H1 (cell line): ENCODE results near the gene ZNF8. TPM values are rescaled to one million over a fixed set of nuclear protein-coding genes. Genes with fewer than 3 reads are reported as not detected.

Experiments
- CBX8 ChIP-seq: fragments of 300-800, 300-1000 bp; sonication (generic); IDR thresholded peaks from 2 replicates; pipeline ENCODE4 v1.7.1; 2016; ENCODE audit warnings: low read depth, low read length, borderline replicate concordance
- CHD2 ChIP-seq: IDR thresholded peaks from 2 replicates; pipeline ENCODE4 v1.6.1; 2012; ENCODE audit warnings: low read length, improper control_type of control experiment
- EZH2 ChIP-seq: fragments of 200-600 bp; sonication (generic); IDR thresholded peaks from 2 replicates; pipeline ENCODE4 v1.7.1; 2012; ENCODE audit warnings: low read depth, mild to moderate bottlenecking, moderate library complexity, low read length, inconsistent platforms; ENCODE audit not compliant: severe bottlenecking
- GABPA ChIP-seq: IDR thresholded peaks from 2 replicates; pipeline ENCODE4 v1.6.1; 2011; ENCODE audit warnings: mild to moderate bottlenecking, low read length, moderate library complexity, borderline replicate concordance; ENCODE audit not compliant: insufficient read depth
- GTF2F1 ChIP-seq: IDR thresholded peaks from 2 replicates; pipeline ENCODE4 v1.6.1; 2012; ENCODE audit warnings: low read depth, low read length, improper control_type of control experiment, borderline replicate concordance
- TEAD4 ChIP-seq: IDR thresholded peaks from 2 replicates; pipeline ENCODE4 v1.6.1; 2012; ENCODE audit warnings: low read depth, low read length, inconsistent platforms, mixed read lengths
- microRNA-seq, 2 experiments: library from miRNA; unstranded; fragments of <30 nt; microRNA quantifications; one replicate each; pipeline versions ENCODE4 to v1.2.0, GENCODE V29; 2016 to 2020; ENCODE audit warnings: borderline microRNAs expressed in 2 of 2, borderline number of aligned reads in 2 of 2, borderline replicate concordance in 1 of 2
- polyA plus RNA-seq, 7 experiments: library from polyadenylated mRNA; depleted of rRNA in 3 of 7; stranded (reverse) in 5 of 7; unstranded in 2 of 7; fragments of >200 nt in 5 of 7; fragments of 200-250 nt in 2 of 7; gene quantifications; 1 replicate in 5 of 7; 2 replicates in 1 of 7; 4 replicates in 1 of 7; pipeline versions ENCODE4 v1.2.1 to v1.2.3, GENCODE V29; 2011 to 2013; ENCODE audit warnings: missing spikeins in 2 of 7, mixed read lengths in 2 of 7
- small RNA-seq: library from polyadenylated mRNA; stranded (forward); fragments of <200 nt; extraction: miRNeasy Mini kit (QIAGEN cat#:217004); gene quantifications from one replicate; pipeline ENCODE3, GENCODE V24; 2013; ENCODE audit not compliant: insufficient read depth
- total RNA-seq: library from RNA; stranded (reverse); fragmentation: NEBNext Ultra II Directional; extraction: Animal tissue kit (Norgen Biotek cat#: 25700); gene quantifications from 2 replicates; pipeline ENCODE4 v1.2.1, GENCODE V29; 2021

ZNF8 gene
- total and polyA plus RNA-seq, 2 of the 8 experiments (the other 6 are each of a cell fraction or from before 2014, with no cell fraction given) = 9.2 to 21.5 TPM

DNA sequence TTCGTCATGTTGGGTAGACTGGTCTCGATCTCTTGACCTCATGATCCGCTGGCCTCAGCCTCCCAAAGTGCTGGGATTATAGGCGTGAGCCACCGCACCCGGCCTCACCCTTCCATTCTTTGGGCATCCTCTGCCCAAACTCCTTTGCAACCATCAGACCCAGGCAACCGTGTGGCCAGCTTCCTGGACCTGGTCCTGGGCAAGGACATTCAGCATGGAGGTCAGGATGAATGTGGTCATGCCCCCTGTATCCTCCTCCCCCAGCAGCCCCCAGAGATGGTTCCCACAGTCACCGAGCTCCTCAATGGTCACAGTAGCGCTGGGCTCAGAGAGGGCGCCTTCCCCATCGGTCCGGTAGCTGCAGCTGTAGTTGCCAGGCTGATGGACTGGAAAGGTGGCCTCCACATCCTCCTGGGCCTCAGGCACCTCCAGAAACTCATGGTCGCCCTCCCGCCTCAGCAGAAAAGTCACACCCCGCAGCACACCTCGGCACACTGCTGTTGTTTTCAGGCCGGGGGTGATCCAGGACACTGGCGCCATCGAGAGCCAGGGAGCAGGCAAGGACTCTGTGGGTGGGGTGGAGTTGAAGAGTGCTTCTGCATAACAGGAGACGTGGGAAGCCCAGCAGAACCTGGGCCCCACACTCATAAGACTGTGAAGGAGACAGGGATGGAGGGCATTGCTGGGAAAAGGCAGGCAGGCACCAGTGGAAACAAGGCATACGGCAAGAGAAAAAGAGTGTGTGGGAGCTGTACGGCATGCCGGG, 73.4 kb downstream of the ZNF8 start (continued):
- TF ChIP-seq GABPA (no peak), TEAD4 (no peak), EZH2 (no peak), CBX8 (no peak), CHD2 (no peak), GTF2F1 (no peak)

Small RNA genes within 50 kb of the gene (microRNA-seq; reads per million reads assigned to microRNA genes)
- 0 reads per million in 2 experiments for gene MIR6806

Small RNA genes within 50 kb of the gene (small RNA-seq; reads per million reads assigned to genes)
- 0.86 reads per million for gene MIR6806

Other genes with a start within 250 kb of the ZNF8 start
- gene ZSCAN1, start 244.9 kb upstream of the ZNF8 start, total RNA-seq = 0.69 and 1.2 TPM in 2 replicates
- gene ZSCAN1, start 244.9 kb upstream of the ZNF8 start, polyA plus RNA-seq (2011; rRNA removed) = 4.3 and 6.4 TPM in 2 replicates
- 5.2 and 5.3 TPM in 2 replicates for gene ZNF135, start 219.7 kb upstream of the ZNF8 start, total RNA-seq
- 6.9 and 7.9 TPM in 2 replicates for gene ZNF135, start 219.7 kb upstream of the ZNF8 start, polyA plus RNA-seq (2011; rRNA removed)
- gene ZSCAN18, start 180.7 kb upstream of the ZNF8 start, total RNA-seq = 37.0 and 37.6 TPM in 2 replicates
- 41.4 and 64.7 TPM in 2 replicates for gene ZSCAN18, start 180.7 kb upstream of the ZNF8 start, polyA plus RNA-seq (2011; rRNA removed)
- 11.2 and 12.0 TPM in 2 replicates for gene ZNF329, start 128.2 kb upstream of the ZNF8 start, total RNA-seq
- gene ZNF329, start 128.2 kb upstream of the ZNF8 start, polyA plus RNA-seq (2011; rRNA removed) = 5.0 and 5.8 TPM in 2 replicates
- gene ZNF274, start 95.9 kb upstream of the ZNF8 start, total RNA-seq = 25.1 and 27.7 TPM in 2 replicates
- gene ZNF274, start 95.9 kb upstream of the ZNF8 start, polyA plus RNA-seq (2011; rRNA removed) = 13.3 and 14.2 TPM in 2 replicates
- gene ZNF544, start 50.0 kb upstream of the ZNF8 start, total RNA-seq = 54.5 and 60.8 TPM in 2 replicates
- 47.9 and 48.8 TPM in 2 replicates for gene ZNF544, start 50.0 kb upstream of the ZNF8 start, polyA plus RNA-seq (2011; rRNA removed)
- gene ERVK3-1, start 26.4 kb downstream of the ZNF8 start, total RNA-seq = 30.6 and 31.5 TPM in 2 replicates
- 28.1 and 29.9 TPM in 2 replicates for gene ERVK3-1, start 26.4 kb downstream of the ZNF8 start, polyA plus RNA-seq (2011; rRNA removed)
- 3.1 and 3.2 TPM in 2 replicates for gene ZSCAN22, start 48.0 kb downstream of the ZNF8 start, total RNA-seq
- gene ZSCAN22, start 48.0 kb downstream of the ZNF8 start, polyA plus RNA-seq (2011; rRNA removed) = 2.6 and 3.3 TPM in 2 replicates
- 19.9 and 20.8 TPM in 2 replicates for gene A1BG, start 74.5 kb downstream of the ZNF8 start, total RNA-seq
- gene A1BG, start 74.5 kb downstream of the ZNF8 start, polyA plus RNA-seq (2011; rRNA removed) = 69.6 and 108 TPM in 2 replicates
- 0.93 and 1.0 TPM in 2 replicates for gene ZNF497, start 83.8 kb downstream of the ZNF8 start, total RNA-seq
- 1.4 and 2.0 TPM in 2 replicates for gene ZNF497, start 83.8 kb downstream of the ZNF8 start, polyA plus RNA-seq (2011; rRNA removed)
- gene ZNF837, start 102.1 kb downstream of the ZNF8 start, total RNA-seq = 1.9 and 2.7 TPM in 2 replicates
- 3.3 and 6.6 TPM in 2 replicates for gene ZNF837, start 102.1 kb downstream of the ZNF8 start, polyA plus RNA-seq (2011; rRNA removed)
- 1,554 and 1,557 TPM in 2 replicates for gene RPS5, start 108.3 kb downstream of the ZNF8 start, total RNA-seq
- gene RPS5, start 108.3 kb downstream of the ZNF8 start, polyA plus RNA-seq (2011; rRNA removed) = 5,731 and 5,910 TPM in 2 replicates
- 1.0 and 1.2 TPM in 2 replicates for gene RNF225, start 116.7 kb downstream of the ZNF8 start, total RNA-seq
- 0.17 TPM in 2 replicates for gene RNF225, start 116.7 kb downstream of the ZNF8 start, polyA plus RNA-seq (2011; rRNA removed)
- 4.5 and 5.2 TPM in 2 replicates for gene ZNF584, start 129.7 kb downstream of the ZNF8 start, total RNA-seq
- 2.5 and 2.7 TPM in 2 replicates for gene ZNF584, start 129.7 kb downstream of the ZNF8 start, polyA plus RNA-seq (2011; rRNA removed)
- 1.5 and 1.9 TPM in 2 replicates for gene ZNF132, start 161.2 kb downstream of the ZNF8 start, total RNA-seq
- gene ZNF132, start 161.2 kb downstream of the ZNF8 start, polyA plus RNA-seq (2011; rRNA removed) = 0.86 and 0.89 TPM in 2 replicates
- gene ZNF324B, start 172.7 kb downstream of the ZNF8 start, total RNA-seq = 5.3 and 6.0 TPM in 2 replicates
- 2.9 and 3.5 TPM in 2 replicates for gene ZNF324B, start 172.7 kb downstream of the ZNF8 start, polyA plus RNA-seq (2011; rRNA removed)
- gene ZNF324, start 188.1 kb downstream of the ZNF8 start, total RNA-seq = 5.8 and 6.4 TPM in 2 replicates
- gene ZNF324, start 188.1 kb downstream of the ZNF8 start, polyA plus RNA-seq (2011; rRNA removed) = 5.1 and 6.7 TPM in 2 replicates
- 4.1 and 4.3 TPM in 2 replicates for gene ZNF446, start 197.4 kb downstream of the ZNF8 start, total RNA-seq
- 5.5 and 8.2 TPM in 2 replicates for gene ZNF446, start 197.4 kb downstream of the ZNF8 start, polyA plus RNA-seq (2011; rRNA removed)
- 20.7 and 25.1 TPM in 2 replicates for gene SLC27A5, start 233.0 kb downstream of the ZNF8 start, total RNA-seq
- 80.5 and 95.9 TPM in 2 replicates for gene SLC27A5, start 233.0 kb downstream of the ZNF8 start, polyA plus RNA-seq (2011; rRNA removed)
- 16.9 and 17.3 TPM in 2 replicates for gene ZBTB45, start 240.9 kb downstream of the ZNF8 start, total RNA-seq
- gene ZBTB45, start 240.9 kb downstream of the ZNF8 start, polyA plus RNA-seq (2011; rRNA removed) = 17.2 and 31.4 TPM in 2 replicates